NOMO-1 treated with dmso at 0.1 percent for 144 hours (cell line): ENCODE data around the gene SNU13.
"Not testable (repeated sequence)": the region's sequence is repeated elsewhere in the genome, so short reads cannot be mapped to it uniquely, and the experiment has no call there.

ENCODE experiments used
- DNase-seq: peaks from one replicate; lab custom pipeline; 2025; ENCODE audit not compliant: unreplicated experiment; lab: John Stamatoyannopoulos, UW

Gene SNU13

GRCh38 chr22:41688365-41689211 lies at the start of gene SNU13:
SNU13 (minus strand) TSS chr22:41688867; CDS start chr22:41688796, 71 bp downstream.
- DNase-seq: peak; percentile 87

DNA sequence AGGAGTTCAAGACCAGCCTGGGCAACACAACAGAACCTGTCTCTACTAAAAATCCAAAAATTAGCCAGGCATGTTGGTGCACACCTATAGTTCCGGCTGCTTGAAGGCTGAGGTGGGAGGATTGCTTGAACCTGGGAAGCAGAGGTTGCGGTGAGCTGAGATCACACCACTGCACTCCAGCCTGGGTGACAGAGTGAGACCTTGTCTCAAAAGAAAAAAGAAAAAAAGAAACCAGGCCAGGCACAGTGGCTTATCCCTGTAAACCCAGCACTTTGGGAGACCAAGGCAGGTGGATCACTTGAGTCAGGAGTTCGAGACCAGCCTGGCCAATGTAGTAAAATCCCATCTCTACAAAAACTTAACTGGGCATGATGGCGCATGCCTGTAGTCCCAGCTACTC lies 44.6 kb upstream of the SNU13 start:
- DNase-seq: not testable (repeated sequence)

DNA sequence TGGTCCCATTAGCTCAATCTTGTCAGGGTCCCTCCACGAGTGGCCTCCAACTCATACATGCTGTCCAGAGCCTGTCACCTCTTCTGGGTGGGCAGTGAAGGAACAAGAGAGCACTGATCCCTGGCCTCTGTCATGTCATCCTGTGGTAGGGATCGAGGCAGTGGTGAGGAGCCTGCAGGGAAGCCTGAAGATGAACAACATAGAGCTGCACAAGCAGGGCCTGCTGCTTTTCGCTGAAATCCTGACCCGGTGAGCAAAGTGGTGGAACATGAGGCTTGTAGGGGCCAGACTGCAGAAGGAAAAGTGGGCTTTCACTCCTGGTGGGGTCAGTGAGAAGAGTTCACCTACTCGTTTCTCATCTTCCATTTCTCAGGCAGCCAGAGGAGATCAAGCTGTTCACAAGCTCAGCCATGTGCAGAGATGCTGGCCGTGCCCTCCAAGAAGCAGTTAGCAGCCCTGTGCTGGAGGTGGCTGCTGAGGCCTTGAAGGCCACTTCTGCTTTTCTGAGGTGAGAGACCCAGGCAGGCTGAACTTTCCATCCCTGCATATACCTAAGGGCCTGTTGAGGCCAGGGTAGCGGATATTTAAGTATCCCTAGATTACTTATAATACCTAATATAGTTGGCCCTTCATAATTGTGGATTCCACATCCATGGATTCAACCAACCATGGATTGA lies 43.6 kb upstream of the SNU13 start:
- no peak for DNase-seq

DNA sequence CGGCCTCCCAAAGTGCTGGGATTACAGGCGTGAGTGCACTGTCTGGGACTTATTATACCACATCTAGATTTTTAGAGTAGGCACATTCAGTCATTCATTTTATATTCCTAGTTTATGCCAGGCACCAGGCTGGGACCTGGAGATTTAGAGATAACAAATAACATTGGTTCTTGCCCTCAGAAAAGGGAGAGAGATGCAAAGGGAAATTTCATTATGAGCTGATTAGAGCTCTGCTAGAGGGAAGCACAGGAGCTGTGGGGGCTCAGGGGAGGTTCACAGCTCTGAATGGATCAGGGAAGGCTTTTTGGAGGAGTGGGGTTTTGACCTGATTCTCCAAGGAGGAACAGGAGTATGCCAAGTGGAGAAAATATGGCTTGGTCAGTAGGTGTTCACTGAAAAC lies 42.9 kb upstream of the SNU13 start:
- no peak for DNase-seq

GRCh38 chr22:41725510-41726110 lies 36.9 kb upstream of the SNU13 start:
- DNase-seq: no peak

DNA sequence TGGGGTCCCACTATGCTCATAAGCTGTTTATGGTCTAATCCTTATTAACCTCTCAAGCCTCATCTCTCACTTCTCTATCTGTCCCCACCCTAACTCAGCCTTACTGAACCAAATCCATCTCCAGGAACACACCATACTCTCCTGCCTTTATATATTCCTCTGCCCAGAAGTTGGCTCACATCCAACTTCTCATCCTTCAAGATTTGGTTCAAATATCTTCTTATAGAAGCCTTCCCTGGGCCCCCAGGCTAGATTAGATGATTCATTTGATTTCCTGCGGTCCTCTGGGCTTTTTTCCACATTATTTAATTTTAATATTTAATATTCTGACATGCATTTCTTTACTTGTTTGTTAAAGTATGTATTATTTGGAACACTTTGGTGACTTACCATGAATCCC lies 33.8 kb upstream of the SNU13 start:
- DNase-seq: no peak

GRCh38 chr22:41713004-41713403 lies 24.3 kb upstream of the SNU13 start:
- DNase-seq: no peak

DNA sequence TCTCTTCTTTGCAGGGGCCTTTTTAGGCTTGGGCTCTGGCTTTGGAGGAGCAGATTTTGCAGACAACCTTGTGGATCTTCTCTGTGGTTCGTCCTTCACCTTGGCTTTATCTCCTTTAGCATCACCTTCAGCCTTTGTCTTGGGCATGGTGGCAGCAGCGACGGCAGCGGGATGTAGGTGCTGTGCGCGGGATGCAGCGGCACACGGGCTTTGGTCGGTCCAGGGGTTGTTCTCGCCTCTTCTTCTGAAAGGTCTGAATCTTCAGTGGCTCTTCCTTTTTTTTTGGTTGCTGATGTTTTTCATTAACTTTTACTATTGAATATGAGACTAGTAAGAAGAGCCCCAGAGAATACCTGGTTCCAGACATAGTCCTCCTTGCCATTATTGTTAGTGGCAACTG lies 20.7 kb upstream of the SNU13 start:
- DNase-seq: no peak

DNA sequence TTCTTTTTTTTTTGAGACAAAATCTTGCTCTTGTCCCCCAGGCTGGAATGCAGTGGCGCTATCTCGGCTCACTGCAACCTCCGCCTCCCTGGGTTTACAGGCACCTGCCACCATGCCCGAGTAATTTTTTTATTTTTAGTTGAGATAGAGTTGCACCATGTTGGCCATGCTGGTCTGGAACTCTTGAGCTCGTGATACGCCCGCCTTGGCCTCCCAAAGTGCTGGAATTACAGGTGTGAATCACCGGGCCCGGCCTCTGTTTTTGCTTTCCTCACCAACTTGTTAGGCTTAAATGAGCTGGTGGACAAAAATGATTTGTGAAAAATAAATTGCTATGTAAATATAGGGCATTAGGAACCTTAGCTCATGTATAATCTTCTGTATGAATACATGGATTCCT lies 14.1 kb upstream of the SNU13 start:
- DNase-seq: no peak

DNA sequence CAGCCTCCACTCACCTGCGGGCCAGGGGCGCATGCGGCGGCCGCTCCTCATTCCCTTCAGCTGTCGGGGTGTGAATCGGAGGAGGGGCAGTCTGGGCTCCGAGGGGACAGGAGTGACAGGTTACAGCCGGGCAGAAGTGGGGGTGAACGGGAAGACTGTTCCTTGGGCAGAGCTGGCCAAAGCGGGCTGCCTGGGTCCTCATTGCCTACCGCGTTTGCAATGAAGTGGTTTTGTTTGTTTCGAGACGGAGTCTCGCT lies 11.4 kb upstream of the SNU13 start:
- no peak for DNase-seq

- DNase-seq: no peak
These were observed 10.8 kb upstream of the SNU13 start, which contains the start of gene MEI1 for GRCh38 chr22:41699264-41700107. MEI1 (plus strand) TSS chr22:41699503; CDS start chr22:41699539, 36 bp downstream.

DNA sequence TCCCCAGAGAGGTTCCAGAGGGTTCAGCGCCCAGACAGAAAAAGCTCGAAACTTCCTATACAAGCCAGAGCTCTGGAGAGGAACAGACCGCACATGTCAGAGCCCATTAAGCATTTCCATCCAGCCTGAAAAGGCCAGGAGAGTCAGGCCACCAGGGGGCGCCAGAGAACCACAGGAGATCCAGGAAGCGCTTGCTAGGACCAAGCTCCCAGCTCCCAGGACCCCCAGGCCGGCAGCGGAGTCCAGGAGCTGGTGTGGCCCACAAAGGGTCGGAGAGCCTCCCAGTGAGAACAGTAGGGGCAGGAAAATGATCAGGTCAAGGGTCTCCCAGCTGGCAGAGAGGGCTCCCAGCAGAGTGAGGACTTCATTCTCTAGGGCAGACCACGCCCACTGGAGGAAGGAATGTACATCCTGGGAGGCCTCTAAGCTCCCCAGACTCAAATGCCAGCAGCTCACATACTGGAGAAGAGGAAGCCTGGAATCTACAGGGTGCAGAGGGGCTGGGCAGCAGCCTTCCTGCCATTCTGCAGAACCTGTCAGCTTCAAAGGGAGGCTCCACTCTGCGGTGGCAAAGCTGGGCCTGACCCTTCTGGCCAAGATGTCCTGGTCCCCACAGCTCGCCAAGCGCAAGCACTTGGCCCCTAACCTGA lies 8.6 kb upstream of the SNU13 start:
- peak; percentile 68 for DNase-seq

DNA sequence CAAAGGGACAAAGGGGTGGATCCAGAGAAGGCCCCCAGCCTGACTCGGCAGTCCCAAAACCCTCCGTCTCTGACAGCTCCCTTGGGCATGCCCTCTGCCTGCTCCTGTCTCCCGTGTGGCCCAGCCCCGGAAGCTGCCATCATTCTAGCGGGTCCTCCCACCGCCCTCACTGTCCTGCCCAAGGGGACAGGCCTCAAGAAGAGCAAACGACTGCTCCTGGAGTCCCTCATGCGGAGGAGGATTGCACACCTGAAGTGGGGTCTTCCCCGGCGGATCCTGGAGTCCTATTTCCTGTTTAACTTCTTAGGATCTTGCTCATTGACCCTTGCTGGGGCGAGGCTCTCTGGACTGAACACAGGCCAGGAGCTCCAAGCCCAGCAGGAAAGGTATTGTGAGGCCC lies 8.0 kb upstream of the SNU13 start:
- no peak for DNase-seq

DNA sequence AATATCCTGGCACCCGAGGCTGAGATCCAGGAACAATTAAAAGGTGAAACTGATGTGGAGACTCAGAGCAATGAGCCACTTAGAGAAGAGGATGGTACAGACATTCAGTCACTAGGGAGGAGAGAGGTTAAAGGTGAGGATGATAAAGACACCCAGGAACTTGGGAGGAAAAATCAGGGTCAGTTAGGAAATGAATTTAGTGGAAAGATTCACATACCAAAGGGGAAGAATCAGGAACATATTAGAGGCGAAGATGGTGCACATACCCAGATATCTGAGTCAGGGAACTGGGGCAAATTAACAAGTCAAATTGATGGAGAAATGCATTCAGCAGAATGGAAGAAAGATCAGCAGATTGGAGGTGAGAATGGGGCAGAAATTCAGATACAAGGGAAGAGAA lies 6.5 kb upstream of the SNU13 start:
- DNase-seq: no peak

GRCh38 chr22:41690476-41690875 lies 1.8 kb upstream of the SNU13 start:
- no peak for DNase-seq

GRCh38 chr22:41687901-41688364 lies 734 bp downstream of the SNU13 start:
- peak; percentile 14 for DNase-seq

- not testable (repeated sequence) for DNase-seq
These were observed 1.8 kb downstream of the SNU13 start for GRCh38 chr22:41686890-41687289.

DNA sequence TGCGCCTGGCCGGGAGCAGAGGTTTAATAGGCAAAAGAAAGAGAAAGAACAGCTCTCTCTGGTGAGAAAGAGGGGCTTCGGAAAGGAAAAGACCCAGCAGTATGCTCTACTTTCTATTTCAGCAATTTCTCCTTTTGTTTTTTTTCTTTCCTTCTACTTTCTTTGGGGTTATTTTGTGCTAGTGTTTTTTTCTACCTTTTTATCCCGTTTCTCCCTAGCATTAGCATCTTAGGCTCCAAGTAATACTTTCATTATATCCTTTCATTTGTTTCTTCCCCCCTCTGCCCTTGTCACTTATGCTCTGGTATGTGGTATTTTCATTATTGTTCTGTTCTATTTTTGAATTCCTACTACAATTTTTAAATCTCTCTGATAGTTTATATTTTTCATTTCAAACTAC lies 4.5 kb downstream of the SNU13 start:
- DNase-seq: no peak

DNA sequence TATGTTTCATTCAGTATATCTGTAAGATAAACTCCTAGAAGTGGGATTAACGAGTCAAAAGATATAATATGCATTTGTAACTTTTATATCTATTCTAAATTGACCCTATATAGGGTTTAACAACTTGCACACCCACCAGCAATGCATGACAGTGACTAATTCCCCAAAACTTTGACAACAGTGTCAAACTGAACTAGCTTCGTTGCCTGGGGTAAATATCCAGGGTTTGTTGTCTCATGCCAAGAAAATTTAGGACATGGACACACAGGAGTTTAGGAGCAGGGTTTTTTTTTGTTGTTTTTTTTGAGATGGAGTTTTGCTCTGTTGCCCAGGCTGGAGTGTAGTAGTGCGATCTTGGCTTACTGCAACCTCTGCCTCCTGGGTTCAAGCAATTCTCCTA lies 5.1 kb downstream of the SNU13 start:
- no peak for DNase-seq

- DNase-seq: no peak
These were observed 5.6 kb downstream of the SNU13 start for GRCh38 chr22:41683052-41683451.
